Nucleus accumbens (tissue), 56 donors: ENCODE data around the gene PTRHD1.

Experiments used
- DNase-seq, 56 donors: peaks; one replicate each; lab custom pipeline; 2025; lab: John Stamatoyannopoulos, UW

PTRHD1 gene

GRCh38 chr2:24831221-24832072 is 38.3 kb upstream of the PTRHD1 start:
- DNase-seq: no peak

- DNase-seq: no peak
Observed at GRCh38 chr2:24830786-24831185, 37.6 kb upstream of the PTRHD1 start.

GRCh38 chr2:24830351-24830750 is 37.2 kb upstream of the PTRHD1 start:
- peak in 1 of 56 donors; percentile 18 for DNase-seq

GRCh38 chr2:24828238-24828996 is 35.2 kb upstream of the PTRHD1 start:
- DNase-seq: no peak

DNA sequence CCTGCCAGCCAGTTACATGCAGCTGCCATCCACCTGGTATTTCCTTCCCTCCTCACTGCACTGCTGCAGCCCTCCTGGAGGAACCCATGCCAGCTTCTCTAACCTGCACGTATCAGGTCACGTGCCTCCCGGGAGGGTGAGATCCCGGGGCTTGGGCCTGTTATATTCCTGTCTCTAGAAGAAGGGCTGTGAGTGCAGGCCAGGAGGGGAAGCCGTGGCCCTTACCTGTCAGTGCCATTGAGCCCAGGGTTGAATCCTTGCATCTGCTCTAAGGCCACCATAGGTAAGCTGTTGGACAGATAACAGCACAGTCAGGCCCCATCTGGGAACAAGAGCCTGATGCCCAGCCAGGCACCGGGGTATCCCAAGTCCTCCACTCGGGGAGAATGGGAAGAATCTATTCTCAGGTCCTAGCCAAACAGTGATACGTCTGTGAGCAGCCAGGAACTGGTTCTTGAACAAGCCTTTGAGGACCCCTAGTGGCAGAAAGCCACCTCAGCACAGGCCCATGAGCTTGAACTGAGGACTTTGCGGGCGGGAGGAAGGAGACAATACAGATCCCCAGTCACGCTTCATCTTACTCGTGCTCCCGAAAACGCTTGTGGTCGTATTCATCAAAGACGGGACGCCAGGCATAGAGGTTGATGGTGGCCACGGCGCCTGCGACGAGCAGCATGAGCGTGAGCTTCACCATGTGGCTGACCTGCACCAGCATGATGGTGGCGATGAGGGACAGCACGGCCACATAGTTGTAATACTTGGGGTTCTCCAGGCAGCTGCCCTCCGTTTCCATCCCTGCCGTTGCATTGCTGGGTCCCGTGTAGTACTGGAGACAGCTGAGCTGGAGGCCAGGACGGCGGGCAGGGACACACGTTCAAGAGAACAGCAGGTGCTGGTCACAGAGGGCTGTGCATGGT is 34.4 kb upstream of the PTRHD1 start:
- DNase-seq: peak in 52 of 56 donors; percentile 33 to 93 (median 76)

- DNase-seq: no peak
Observed at GRCh38 chr2:24826773-24827145, 33.6 kb upstream of the PTRHD1 start.

GRCh38 chr2:24825883-24826772 is 32.9 kb upstream of the PTRHD1 start:
- no peak for DNase-seq

DNA sequence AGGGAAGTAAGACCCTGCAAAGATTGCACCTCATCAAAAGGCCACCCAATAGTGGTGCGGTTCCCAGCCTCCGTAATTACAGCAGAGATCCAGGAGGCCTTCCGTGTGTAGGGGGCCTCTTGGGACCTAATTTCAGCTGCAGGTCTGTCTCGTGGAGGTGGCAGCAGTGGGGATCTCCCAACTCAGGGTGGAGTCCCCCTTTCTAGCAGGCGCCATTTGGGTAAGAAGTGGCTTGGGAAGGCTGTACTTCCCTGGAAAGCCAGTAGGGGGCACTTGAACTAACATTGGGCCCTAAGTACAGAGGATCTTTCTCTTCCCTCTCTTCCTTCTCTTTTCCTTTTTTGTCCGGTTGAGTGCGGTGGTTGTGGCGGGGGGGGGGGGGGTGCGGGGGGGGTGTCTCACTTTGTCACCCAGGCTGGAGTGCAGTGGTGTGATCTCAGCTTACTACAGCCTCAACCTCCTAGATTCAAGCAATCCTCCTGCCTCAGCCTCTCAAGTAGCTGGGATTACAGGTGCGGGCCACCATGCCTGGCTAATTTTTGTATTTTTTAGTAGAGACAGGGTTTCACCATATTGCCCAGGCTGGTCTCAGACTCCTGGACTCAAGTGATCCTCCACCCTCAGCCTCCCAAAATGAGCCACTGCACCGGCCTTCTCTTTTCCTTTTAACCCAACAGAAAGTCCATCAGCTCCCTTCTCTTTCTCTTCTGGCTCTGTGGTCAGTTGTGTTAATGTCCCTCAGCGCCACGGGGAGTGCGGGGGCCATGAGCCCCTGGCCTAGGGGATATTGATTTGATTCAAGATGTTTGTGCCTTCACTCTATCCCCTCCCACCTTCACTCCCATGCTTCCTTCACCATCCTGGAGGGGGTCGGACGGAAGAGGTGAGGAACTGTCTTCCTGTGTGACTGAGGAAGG is 32.0 kb upstream of the PTRHD1 start:
- no peak for DNase-seq

DNA sequence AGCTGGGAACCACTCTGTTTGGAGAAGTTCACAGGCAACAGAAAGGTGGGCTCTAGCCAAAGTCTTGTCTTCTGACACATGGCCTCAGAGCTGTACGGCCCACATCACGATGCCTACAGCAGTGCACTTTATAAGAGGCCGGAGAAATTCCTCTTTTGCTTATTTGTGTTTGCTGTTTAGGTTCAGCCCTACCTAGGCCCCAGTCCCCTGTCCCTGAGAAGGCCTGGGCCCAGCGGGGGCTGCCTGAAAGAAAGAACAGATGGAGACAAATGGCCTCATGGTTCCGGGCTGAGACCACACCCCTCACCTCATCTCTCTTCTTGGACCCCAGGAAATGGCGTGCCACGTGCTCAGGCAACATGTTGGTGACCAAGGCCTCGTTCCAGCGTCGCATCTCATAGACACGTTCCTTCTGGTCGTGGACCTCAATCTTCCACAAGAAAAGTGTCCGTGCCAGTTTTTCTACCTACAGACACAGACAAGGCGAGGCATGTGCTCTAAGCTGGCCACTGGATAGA is 30.9 kb upstream of the PTRHD1 start:
- DNase-seq: no peak

DNA sequence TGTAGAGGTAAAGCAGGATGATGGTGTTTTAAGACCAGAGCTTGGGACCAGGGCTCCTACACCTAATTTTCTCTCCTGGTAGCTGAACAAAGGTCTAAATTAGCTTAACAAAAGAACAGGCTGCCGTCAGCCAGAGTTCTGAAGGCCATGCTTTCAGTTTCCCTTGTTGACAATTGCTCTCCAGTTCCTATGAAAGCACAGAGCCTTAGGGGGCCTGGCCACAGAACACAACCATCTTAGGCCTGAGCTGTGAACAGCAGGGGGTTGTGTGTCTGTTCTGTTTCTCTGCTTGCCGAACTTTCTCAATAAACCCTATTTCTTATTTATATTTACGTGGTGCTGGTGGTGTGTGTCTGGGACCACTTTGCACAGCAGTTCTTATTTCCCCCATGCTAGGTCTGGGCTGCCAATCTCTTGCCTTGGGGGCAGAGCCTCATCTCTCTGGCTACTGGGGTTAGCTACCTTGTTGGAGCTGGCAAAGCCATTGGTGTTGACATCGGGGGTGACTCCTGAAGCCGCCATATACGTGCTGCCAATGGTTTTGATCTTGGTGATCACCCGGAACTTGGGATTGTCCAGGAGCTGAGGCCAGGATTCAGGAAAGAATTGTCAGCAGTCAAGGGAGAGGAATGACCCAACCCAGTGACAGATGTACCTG is 29.0 kb upstream of the PTRHD1 start:
- DNase-seq: no peak

DNA sequence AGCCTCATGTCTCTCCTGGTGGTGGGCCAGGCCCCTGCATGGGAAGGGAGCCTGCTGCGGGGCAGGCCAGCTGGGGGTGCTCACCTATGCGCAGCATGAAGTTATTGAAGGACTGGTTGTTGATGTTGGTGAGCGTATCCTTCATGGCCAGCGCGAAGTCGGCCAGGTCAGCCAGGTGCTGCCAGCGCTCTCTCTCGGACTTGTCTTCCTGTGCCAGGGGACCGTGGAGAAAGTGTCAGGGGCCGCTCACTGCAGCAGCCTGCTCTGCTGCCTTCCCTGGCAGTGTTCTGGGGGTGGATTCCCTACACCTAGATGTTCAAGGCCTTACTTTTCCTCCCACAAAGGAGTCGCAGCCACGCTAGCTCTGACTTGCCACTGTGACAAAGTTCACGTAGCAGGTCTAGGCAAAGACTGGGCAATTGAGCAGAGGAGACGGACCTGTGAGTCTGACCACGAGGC is 28.3 kb upstream of the PTRHD1 start:
- no peak for DNase-seq

GRCh38 chr2:24820598-24821432 is 27.6 kb upstream of the PTRHD1 start:
- no peak for DNase-seq

- DNase-seq: no peak
Observed at GRCh38 chr2:24820175-24820513, 27.0 kb upstream of the PTRHD1 start.

GRCh38 chr2:24819442-24820174 is 26.4 kb upstream of the PTRHD1 start:
- DNase-seq: no peak

- no peak for DNase-seq
Observed at GRCh38 chr2:24818721-24819167, 25.6 kb upstream of the PTRHD1 start.

- DNase-seq: no peak
Observed at GRCh38 chr2:24816884-24817283, 23.7 kb upstream of the PTRHD1 start.
